GM19025 (cell line): ENCODE results near the gene EMC6.
"Not testable (repeated sequence)": the region's sequence is repeated elsewhere in the genome, so short reads cannot be mapped to it uniquely, and the experiment has no call there.

ENCODE experiments used
- ATAC-seq: cut with Tn5 transposase; IDR thresholded peaks from one replicate; pipeline ENCODE4 v1.9.1; 2021; ENCODE audit warnings: mild to moderate bottlenecking, low read depth, moderate library complexity; ENCODE audit not compliant: unreplicated experiment

Gene EMC6

DNA sequence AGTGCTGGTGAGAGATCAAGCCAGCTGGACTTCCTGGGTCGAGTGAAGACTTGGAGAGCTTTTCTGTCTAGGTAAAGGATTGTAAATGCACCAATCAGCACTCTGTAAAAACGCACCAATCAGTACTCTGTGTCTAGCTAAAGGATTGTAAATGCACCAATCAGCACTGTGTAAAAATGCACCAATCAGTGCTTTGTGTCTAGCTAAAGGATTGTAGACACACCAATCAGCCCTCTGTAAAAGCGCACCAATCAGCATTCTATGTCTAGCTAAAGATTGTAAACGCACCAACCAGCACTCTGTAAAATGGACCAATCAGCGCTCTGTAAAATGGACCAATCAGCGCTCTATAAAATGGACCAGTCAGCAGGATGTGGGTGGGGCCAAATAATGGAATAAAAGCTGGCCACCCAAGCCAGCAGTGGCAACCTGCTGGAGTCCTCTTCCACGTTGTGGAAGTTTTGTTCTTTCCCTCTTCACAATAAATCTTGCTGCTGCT is 33.5 kb downstream of the EMC6 start:
- ATAC-seq = not testable (repeated sequence)

DNA sequence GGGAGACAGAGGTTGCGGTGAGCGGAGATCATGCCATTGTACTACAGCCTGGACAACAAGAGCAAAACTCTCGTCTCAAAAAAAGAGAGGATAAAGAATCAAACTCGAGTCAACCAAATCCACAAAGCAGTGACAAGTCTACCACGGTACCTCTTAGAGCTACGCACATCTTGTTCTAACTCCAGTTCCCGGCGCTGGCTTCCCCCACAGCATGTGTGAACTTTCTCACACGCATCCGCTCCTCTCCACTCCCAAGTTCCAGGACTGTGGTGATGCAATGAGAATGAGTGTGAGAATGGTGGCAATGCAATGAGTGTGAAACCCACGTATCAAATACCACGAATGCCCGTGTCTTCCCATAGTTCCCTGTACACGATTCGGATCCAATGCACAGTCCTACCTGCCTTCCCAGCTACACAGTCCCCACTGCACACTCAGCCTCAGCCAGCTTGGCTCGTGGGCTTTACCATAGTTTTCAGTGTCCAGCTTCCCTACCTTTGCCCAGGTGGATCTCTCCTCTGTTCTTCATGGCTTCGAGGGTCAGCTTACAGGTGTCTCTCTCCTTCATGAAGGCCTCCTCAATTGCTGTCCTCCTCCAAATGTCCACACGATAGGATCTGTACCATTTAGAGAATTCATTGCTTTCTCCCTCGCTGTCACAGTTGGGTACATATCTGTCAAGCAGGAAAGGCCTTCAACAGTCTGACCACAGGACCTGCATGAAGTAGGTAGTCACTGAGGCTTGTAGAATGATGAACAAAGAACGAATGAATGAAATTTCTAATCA is 36.5 kb downstream of the EMC6 start:
- ATAC-seq = no peak

DNA sequence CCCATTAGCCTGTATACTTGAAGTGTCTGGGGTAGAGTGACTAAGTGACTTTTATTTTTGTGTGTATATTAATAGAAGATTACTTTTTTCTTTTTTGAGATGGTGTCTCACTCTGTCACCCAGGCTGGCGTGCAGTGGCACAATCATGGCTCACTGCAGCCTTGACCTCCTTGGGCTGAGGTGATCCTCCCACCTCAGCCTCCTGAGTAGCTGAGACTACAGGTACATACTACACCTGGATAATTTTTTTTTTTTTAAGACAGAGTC is 37.0 kb downstream of the EMC6 start:
- not testable (repeated sequence) for ATAC-seq

DNA sequence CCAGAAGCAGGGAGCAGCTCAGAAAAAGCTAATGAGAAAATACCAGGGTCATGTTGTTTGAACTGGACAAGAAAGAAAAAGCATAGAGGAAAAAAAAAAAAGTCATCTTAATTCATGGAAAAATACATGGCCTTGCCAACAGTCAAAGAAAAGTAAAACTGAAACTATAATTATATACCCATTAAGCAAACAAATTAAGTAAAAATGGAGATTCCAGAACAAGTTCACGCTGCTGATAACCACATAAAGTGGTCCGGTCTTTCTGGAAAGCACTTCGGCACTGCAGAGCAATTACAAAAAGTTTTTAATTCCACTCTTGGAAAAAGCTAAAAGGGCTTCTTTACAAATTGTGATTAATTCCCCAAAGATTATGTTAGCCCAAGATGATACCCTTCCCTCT is 39.8 kb downstream of the EMC6 start:
- ATAC-seq = no peak

DNA sequence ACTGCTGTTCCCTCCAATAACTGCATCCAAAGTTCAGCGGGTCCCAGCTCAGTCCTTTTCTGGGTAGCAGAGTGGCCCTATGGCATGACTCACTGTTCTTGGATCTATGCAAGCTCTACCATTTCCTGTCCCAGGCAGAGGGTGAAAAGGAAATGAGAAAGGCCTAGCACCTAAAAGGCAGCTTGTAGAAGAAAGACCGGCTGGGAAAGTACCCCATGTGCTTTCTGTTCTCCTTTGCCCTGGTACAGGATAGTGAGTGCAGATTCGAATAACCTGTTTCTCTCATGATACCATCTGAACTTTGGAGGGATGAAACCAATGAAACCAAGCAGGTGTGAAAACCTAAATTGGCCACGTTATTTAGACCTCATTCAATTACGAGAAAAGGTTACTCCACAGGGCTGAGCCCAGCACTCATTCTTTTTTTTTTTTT is 42.4 kb downstream of the EMC6 start:
- ATAC-seq = peak; percentile 91

DNA sequence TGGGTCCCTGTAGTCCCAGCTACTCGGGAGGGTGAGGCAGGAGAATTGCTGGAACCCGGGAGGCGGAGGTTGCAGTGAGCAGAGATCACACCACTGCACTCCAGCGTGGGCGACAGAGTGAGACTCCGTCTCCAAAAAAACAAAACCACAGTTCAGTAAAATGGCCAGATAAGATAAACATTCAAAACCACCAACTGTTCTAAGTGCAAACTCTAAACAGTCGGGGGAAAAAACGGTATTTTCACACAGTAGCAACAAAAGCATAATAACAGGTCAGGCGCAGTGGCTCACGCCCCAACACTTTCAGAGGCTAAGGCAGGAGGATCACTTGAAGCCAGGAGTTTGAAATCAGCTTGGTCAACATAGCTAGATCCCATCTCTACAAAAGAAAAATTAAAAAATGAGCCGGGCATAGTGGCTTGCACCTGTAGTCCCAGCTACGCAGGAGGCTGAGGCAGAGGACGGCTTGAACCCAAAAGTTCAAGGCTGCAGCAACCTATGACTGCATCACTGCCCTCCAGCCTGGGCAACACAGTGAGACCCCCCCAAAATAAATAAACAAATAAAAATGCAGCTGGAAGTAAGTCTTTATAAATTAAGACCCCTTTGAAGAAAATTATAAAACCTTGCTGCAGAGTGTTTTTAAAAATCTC is 44.3 kb downstream of the EMC6 start:
- no peak for ATAC-seq

DNA sequence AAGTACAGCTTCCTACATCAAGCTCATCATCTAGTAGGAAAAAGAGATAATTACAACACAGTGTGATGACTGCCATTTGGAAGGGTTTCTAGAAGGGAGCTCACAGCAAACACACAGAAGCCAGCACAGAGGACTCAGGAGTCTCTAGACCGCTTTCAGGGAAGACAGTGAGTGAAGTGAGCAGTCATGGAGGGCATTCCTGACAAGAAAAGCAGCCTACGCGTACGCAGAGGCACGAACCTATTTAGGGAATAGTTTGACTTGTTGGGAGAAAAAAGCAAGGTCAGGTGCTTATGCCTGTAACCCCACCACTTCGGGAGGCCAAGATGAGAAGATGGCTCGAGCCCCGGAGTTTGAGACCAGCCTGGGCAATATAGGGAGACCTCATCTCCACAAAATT is 46.7 kb downstream of the EMC6 start:
- no peak for ATAC-seq

DNA sequence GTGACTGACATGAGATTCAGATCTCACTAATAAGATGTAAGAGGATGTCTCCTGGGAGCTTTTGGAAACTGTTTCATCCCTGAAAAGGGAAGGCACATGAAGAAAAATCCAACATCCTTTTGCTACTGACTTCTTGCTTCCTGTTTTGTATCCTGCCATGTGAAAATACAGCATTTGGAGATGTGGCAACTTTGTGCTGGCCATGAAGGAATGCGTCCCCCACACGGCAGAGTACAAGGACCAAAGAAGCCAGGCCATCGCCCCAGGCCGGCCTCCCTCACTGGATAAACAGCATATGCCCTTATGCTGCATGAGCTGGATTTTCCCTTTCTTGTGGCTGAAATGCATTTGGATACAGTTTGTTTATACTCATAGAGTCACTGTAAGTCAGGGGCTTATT is 49.6 kb downstream of the EMC6 start:
- ATAC-seq = no peak

DNA sequence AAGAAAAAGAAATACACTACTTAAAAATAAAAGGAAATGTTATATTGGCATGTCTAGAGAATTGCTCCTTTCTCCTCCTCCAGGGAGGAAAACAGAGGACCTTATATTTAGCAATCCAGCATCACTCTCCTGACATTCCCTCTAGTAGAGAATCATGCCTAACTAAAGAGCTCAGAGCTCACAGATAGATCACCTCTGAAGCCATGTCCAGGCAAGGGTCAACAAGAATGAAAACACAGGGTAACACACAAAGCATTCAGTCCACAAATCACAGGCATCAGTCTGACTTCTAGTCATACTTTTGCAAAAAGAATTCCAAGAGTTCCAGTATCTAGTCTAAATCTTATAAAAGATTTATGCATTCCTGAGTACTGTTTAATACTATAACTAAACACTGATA is 50.7 kb downstream of the EMC6 start:
- ATAC-seq = no peak
